HCT116 (cell line): ENCODE results near the gene HFM1. TPM values are rescaled to one million over a fixed set of nuclear protein-coding genes. Genes with fewer than 3 reads are reported as not detected.

Source experiments
- ATAC-seq: fragments of 200-7000 bp; cut with Tn5 transposase; 2 replicates; pipeline ENCODE4 v1.9.1; 2020; ENCODE audit warnings: mild to moderate bottlenecking, moderate library complexity
- Bru-seq: library from RNA; stranded (reverse); fragments of 400-500 nt; gene quantifications from one replicate; lab custom pipeline; 2021; lab: Mats Ljungman, UMichigan
- BruChase-seq, 2 experiments: library from RNA; stranded (reverse); fragments of 400-500 nt; gene quantifications; one replicate each; lab custom pipeline; 2021; lab: Mats Ljungman, UMichigan
- BruUV-seq: library from RNA; stranded (reverse); fragments of 400-500 nt; replicated peaks from 2 replicates; lab custom pipeline; 2021; lab: Mats Ljungman, UMichigan
- CTCF ChIA-PET: fragments of 300-600 bp; sonication (Branson Sonifier 250); formaldehyde crosslinking; loops from one replicate; lab custom pipeline; 2021; ENCODE audit warnings: antibody characterized with exemption; lab: Charles Lee
- POLR2A ChIA-PET: fragments of 300-600, 350-600 bp; sonication (Branson Sonifier 250); formaldehyde crosslinking; loops from one replicate; lab custom pipeline; 2021; ENCODE audit warnings: antibody characterized with exemption; lab: Charles Lee
- RAD21 ChIA-PET, 2 experiments: fragments of 300-600 bp; sonication (Branson Sonifier 250); formaldehyde crosslinking; loops; one replicate each; lab custom pipeline; 2023; ENCODE audit warnings: low total read pairs in 2 of 2; ENCODE audit not compliant: uncharacterized antibody in 2 of 2, unreplicated experiment in 2 of 2, low non-redundant PET in 1 of 2; lab: Charles Lee
- DNase-seq: peaks from one replicate; pipeline ENCODE4 v3.0.0-alpha.2; 2010; ENCODE audit warnings: low read depth, low spot score
- H2AFZ ChIP-seq: fragments of 200-600 bp; shearing (Covaris generic), sonication (generic); 2 replicates; pipeline ENCODE4 v1.6.1; 2017; ENCODE audit warnings: low read depth, mixed run types, mixed read lengths, antibody characterized with exemption, low read length; ENCODE audit not compliant: poor library complexity, severe bottlenecking
- H3K27ac ChIP-seq: 2 replicates; pipeline ENCODE4 v1.5.1; 2012; ENCODE audit warnings: low read depth, low read length
- H3K27me3 ChIP-seq: fragments of 200-600 bp; sonication (generic); 2 replicates; pipeline ENCODE4 v1.6.1; 2016; ENCODE audit warnings: mixed run types, low read length, mixed read lengths; ENCODE audit not compliant: insufficient read depth
- H3K36me3 ChIP-seq, 2 experiments: fragments of 200-500 bp in 1 of 2; fragments of 200-600 bp in 1 of 2; sonication (Bioruptor generic) in 1 of 2; sonication (generic) in 1 of 2; 2 replicates each; pipeline versions ENCODE4 v1.5.1 to v1.6.1; 2014 to 2016; ENCODE audit warnings: low read length in 2 of 2, inconsistent platforms in 1 of 2, mixed read lengths in 1 of 2, mixed run types in 1 of 2; ENCODE audit not compliant: insufficient read depth in 2 of 2, control insufficient read depth in 1 of 2
- H3K4me1 ChIP-seq, 2 experiments: fragments of 200-600 bp in 1 of 2; sonication (generic) in 1 of 2; 2 replicates each; pipeline versions ENCODE4 v1.5.1 to v1.6.1; 2012 to 2017; ENCODE audit warnings: low read length in 2 of 2, inconsistent platforms in 1 of 2, mild to moderate bottlenecking in 1 of 2, mixed read lengths in 1 of 2, mixed run types in 1 of 2, moderate library complexity in 1 of 2; ENCODE audit not compliant: insufficient read depth in 2 of 2, control insufficient read depth in 1 of 2
- H3K4me2 ChIP-seq: fragments of 200-600 bp; sonication (generic); 2 replicates; pipeline ENCODE4 v1.6.1; 2017; ENCODE audit warnings: mixed run types, low read length, mixed read lengths
- H3K4me3 ChIP-seq, 2 experiments: fragments of 200-600 bp in 1 of 2; sonication (generic) in 1 of 2; replicated peaks in 1 of 2; 2 replicates each; pipeline ENCODE4 v1.5.1; 2011 to 2016; ENCODE audit warnings: low read length in 2 of 2, control low read depth in 1 of 2, low read depth in 1 of 2, mild to moderate bottlenecking in 1 of 2, mixed read lengths in 1 of 2, mixed run types in 1 of 2
- H3K79me2 ChIP-seq: fragments of 200-600 bp; sonication (generic); 2 replicates; pipeline ENCODE4 v1.6.1; 2017; ENCODE audit warnings: mild to moderate bottlenecking, mixed run types, low read length, moderate library complexity, mixed read lengths; ENCODE audit not compliant: insufficient read depth
- H3K9ac ChIP-seq: fragments of 200-600 bp; sonication (generic); 2 replicates; pipeline ENCODE4 v1.6.1; 2016; ENCODE audit warnings: low read length, mixed read lengths
- H3K9me2 ChIP-seq: fragments of 200-600 bp; sonication (generic), shearing (Covaris generic); 2 replicates; pipeline ENCODE4 v1.6.1; 2017; ENCODE audit warnings: mixed run types, mild to moderate bottlenecking, moderate library complexity; ENCODE audit not compliant: insufficient read depth
- H3K9me3 ChIP-seq, 2 experiments: fragments of 200-500 bp in 1 of 2; fragments of 200-600 bp in 1 of 2; sonication (Bioruptor generic) in 1 of 2; sonication (generic) in 1 of 2; 2 replicates each; pipeline ENCODE4 v1.6.1; 2014 to 2017; ENCODE audit warnings: low read length in 2 of 2, mixed read lengths in 2 of 2, inconsistent platforms in 1 of 2, low read depth in 1 of 2, mild to moderate bottlenecking in 1 of 2, mixed run types in 1 of 2, moderate library complexity in 1 of 2; ENCODE audit not compliant: control insufficient read depth in 1 of 2, insufficient read depth in 1 of 2
- H4K20me1 ChIP-seq: fragments of 200-600 bp; sonication (generic), shearing (Covaris generic); 2 replicates; pipeline ENCODE4 v1.6.1; 2017; ENCODE audit warnings: mixed run types, mild to moderate bottlenecking, moderate library complexity; ENCODE audit not compliant: insufficient read depth
- CTCF ChIP-seq, 3 experiments: fragments of 200-600 bp in 1 of 3; sonication (generic) in 1 of 3; IDR thresholded peaks in 2 of 3; conservative IDR thresholded peaks in 1 of 3; 2 replicates each; pipeline ENCODE4 v1.5.1; 2012 to 2017; ENCODE audit warnings: low read depth in 2 of 3, low read length in 2 of 3, antibody characterized with exemption in 1 of 3, borderline replicate concordance in 1 of 3, control low read depth in 1 of 3, mild to moderate bottlenecking in 1 of 3, mixed read lengths in 1 of 3, mixed run types in 1 of 3, moderate library complexity in 1 of 3; ENCODE audit not compliant: insufficient read depth in 1 of 3
- ELF1 ChIP-seq: IDR thresholded peaks from 2 replicates; pipeline ENCODE4 v1.6.1; 2012; ENCODE audit warnings: low read depth, borderline replicate concordance
- EZH2 ChIP-seq: fragments of 200-600 bp; sonication (generic); IDR thresholded peaks from 2 replicates; pipeline ENCODE4 v1.6.1; 2017; ENCODE audit warnings: antibody characterized with exemption, mixed run types
- FOSL1 ChIP-seq: IDR thresholded peaks from 2 replicates; pipeline ENCODE4 v1.6.1; 2012; ENCODE audit warnings: low read depth
- MAX ChIP-seq: IDR thresholded peaks from 2 replicates; pipeline ENCODE4 v1.6.1; 2012
- POLR2AphosphoS5 ChIP-seq: IDR thresholded peaks from 2 replicates; pipeline ENCODE4 v1.6.1; 2011; ENCODE audit warnings: mild to moderate bottlenecking, low read depth, low read length, moderate library complexity
- REST ChIP-seq: IDR thresholded peaks from 2 replicates; pipeline ENCODE4 v1.6.1; 2012; ENCODE audit warnings: low read depth
- ZBTB33 ChIP-seq: IDR thresholded peaks from 2 replicates; pipeline ENCODE4 v1.6.1; 2011; ENCODE audit warnings: mild to moderate bottlenecking, low read length, moderate library complexity; ENCODE audit not compliant: insufficient replicate concordance; ENCODE audit errors: extremely low read depth
- ZFX ChIP-seq: fragments of 450-650 bp; IDR thresholded peaks from 2 replicates; pipeline ENCODE4 v1.6.1; 2017
- intact Hi-C: fragments of 100-400 bp; cut with micrococcal nuclease; formaldehyde crosslinking; loops from 2 replicates; pipeline ENCODE4 v1.10.0; 2022
- long read RNA-seq: library from polyadenylated mRNA; unstranded; transcript quantifications from one replicate; pipeline ENCODE4 v2.0.0, GENCODE V29; 2021; ENCODE audit not compliant: unreplicated experiment
- polyA plus RNA-seq: library from polyadenylated mRNA; unstranded; fragments of >200 nt; gene quantifications from 2 replicates; pipeline ENCODE4 v1.2.1, GENCODE V29; 2012; ENCODE audit warnings: missing spikeins
- total RNA-seq: library from RNA; stranded (reverse); gene quantifications from one replicate; pipeline ENCODE4 v1.2.1, GENCODE V29; 2021; ENCODE audit not compliant: unreplicated experiment

The HFM1 gene
- total RNA-seq (0.07 TPM), Bru-seq, nascent RNA (percentile 36 among the genes with signal in this experiment), BruChase-seq, experiment 1, labeled RNA remaining after a 6-hour chase (percentile 27 among the genes with signal in this experiment), BruChase-seq, experiment 2, labeled RNA remaining after a 2-hour chase (percentile 43 among the genes with signal in this experiment)
- polyA plus RNA-seq = 0.09 and 0.12 TPM in 2 replicates
- long read RNA-seq, partial matches to known transcripts = 0 of 1 reads
- long read RNA-seq, other reads (novel, unspliced or antisense) = 1 of 1 reads

GRCh38 chr1:91404151-91405012 lies at the start of gene HFM1:
HFM1 (minus strand) TSS chr1:91404837; CDS start chr1:91401082, 3,755 bp downstream.
- ChIA-PET RAD21 (no interaction called here), POLR2A (interaction anchor here (1.0 kb wide), 1 partner anchor 24 kb away, joined by 3 read pairs; no protein-coding TSS in a partner anchor), CTCF (interaction anchor here (0.9 to 2.1 kb wide), 3 partner anchors 108 to 239 kb away, joined by 4 to 14 read pairs (median 12); no protein-coding TSS in a partner anchor)
- Histone ChIP-seq H3K79me2 (no peaks in the 10 kb centered on the region), H3K9ac (peak within 1 kb of the TSS; percentile 50), H4K20me1 (no peaks in the 10 kb centered on the region), H3K4me1 (peaks cover 0 to 3% of the 10 kb centered on the region in 2 experiments; a peak in 1 of 4 replicates), H3K9me2 (no peaks in the 10 kb centered on the region), H3K9me3 (no peaks in the 10 kb centered on the region), H2AFZ (peak within 1 kb of the TSS; percentile 67), H3K27me3 (no peaks in the 10 kb centered on the region), H3K4me2 (peak within 1 kb of the TSS; percentile 74), H3K36me3 (no peaks in the 10 kb centered on the region), H3K4me3 (peak within 1 kb of the TSS; percentile 50 to 58), H3K27ac (no peak within 1 kb of the TSS; the same call in 1 of the 2 replicates)
- TF ChIP-seq ZFX = peak; percentile 73
- TF ChIP-seq CTCF (IDR thresholded peaks at IDR 0.05 in 2 of 3, conservative IDR thresholded peaks at IDR 0.05 in 1 of 3; ENCODE audit: borderline replicate concordance in 1 of 3, insufficient read depth in 1 of 3, low read depth in 2 of 3, low read length in 2 of 3) = no peak
- peak; percentile 58; the same call in 1 of the 2 replicates for TF ChIP-seq POLR2AphosphoS5
- TF ChIP-seq MAX = peak; percentile 41
- peak; percentile 19 for TF ChIP-seq REST
- no peak for TF ChIP-seq ELF1
- no peak for TF ChIP-seq FOSL1
- no peak for TF ChIP-seq EZH2
- no peak for TF ChIP-seq ZBTB33
- ATAC-seq = peak; percentile 93
- DNase-seq = peak; percentile 41
- BruUV-seq = no TSS peak
- intact Hi-C loops = loop anchor here (5.0 to 10.0 kb wide), 3 partner anchors 98 to 1290 kb away; partner anchors contain the start of gene CDC7
